Kidney (tissue), 14 donors: ENCODE data around the gene HDHD2. TPM values are rescaled to one million over a fixed set of nuclear protein-coding genes. Genes with fewer than 3 reads are reported as not detected.
"Not testable (repeated sequence)": the region's sequence is repeated elsewhere in the genome, so short reads cannot be mapped to it uniquely, and the experiment has no call there.

Experiments used
- DNase-seq, 5 donors: peaks; one replicate each; pipeline ENCODE4 v3.0.0-alpha.2; 2013 to 2020
- FAIRE-seq: peaks from 2 replicates; lab custom pipeline; 2012; peaks lifted over from hg19 to GRCh38; lab: Jason Lieb, UNC
- H3K27ac ChIP-seq, 2 donors: one replicate each; pipeline ENCODE4 v1.7.0; 2013; ENCODE audit warnings: low read depth in 2 of 2, low read length in 2 of 2, inconsistent platforms in 1 of 2
- H3K27me3 ChIP-seq: one replicate; pipeline ENCODE4 v1.7.1; 2013; ENCODE audit warnings: low read length, inconsistent platforms; ENCODE audit not compliant: control insufficient read depth, insufficient read depth
- H3K36me3 ChIP-seq, 3 donors: one replicate each; pipeline versions ENCODE4 v1.7.0 to v1.7.1; 2013; ENCODE audit warnings: low read length in 3 of 3, control low read depth in 1 of 3, inconsistent platforms in 1 of 3; ENCODE audit not compliant: insufficient read depth in 3 of 3, control insufficient read depth in 2 of 3
- H3K4me1 ChIP-seq, 3 donors: one replicate each; pipeline versions ENCODE4 v1.7.0 to v1.7.1; 2013; ENCODE audit warnings: low read length in 3 of 3, inconsistent platforms in 1 of 3, low read depth in 1 of 3; ENCODE audit not compliant: control insufficient read depth in 2 of 3, insufficient read depth in 2 of 3
- H3K4me3 ChIP-seq, 3 donors: one replicate each; pipeline versions ENCODE4 v1.7.0 to v1.8.1; 2013; ENCODE audit warnings: low read length in 3 of 3, control low read depth in 1 of 3, inconsistent platforms in 1 of 3
- H3K9ac ChIP-seq, 3 donors: one replicate each; pipeline versions ENCODE4 v1.7.0 to v1.7.1; 2013; ENCODE audit warnings: low read length in 3 of 3, control low read depth in 1 of 3, inconsistent platforms in 1 of 3
- H3K9me3 ChIP-seq, 3 donors: one replicate each; pipeline versions ENCODE4 v1.7.0 to v1.7.1; 2013; ENCODE audit warnings: low read length in 3 of 3, control low read depth in 1 of 3, inconsistent platforms in 1 of 3; ENCODE audit not compliant: control insufficient read depth in 2 of 3, insufficient read depth in 1 of 3
- CTCF ChIP-seq: IDR thresholded peaks from 3 replicates; pipeline ENCODE4 v1.5.1; 2012; ENCODE audit warnings: mild to moderate bottlenecking, moderate library complexity, borderline replicate concordance; ENCODE audit not compliant: insufficient read depth; ENCODE audit errors: extremely low read depth
- intact Hi-C: fragments of 100-400 bp; cut with DNase I; formaldehyde crosslinking; loops from one replicate; pipeline ENCODE4 v1.11.1; 2022
- polyA plus RNA-seq: library from polyadenylated mRNA; stranded (reverse); fragments of 350-450 nt; fragmentation: Illumina TruSeq; extraction: RNeasy Lipid Tissue Mini Kit (QIAGEN cat#74804); gene quantifications from one replicate; pipeline ENCODE4 v1.2.3, GENCODE V29; 2014; ENCODE audit warnings: low read depth, low replicate concordance; ENCODE audit not compliant: insufficient read depth
- total RNA-seq: library from RNA; stranded (reverse); fragmentation: NEBNext Ultra II Directional; extraction: Animal tissue kit (Norgen Biotek cat#: 25700); gene quantifications from one replicate; pipeline ENCODE4 v1.2.1, GENCODE V29; 2021
- donor health status: control.
- donor health status: control.
- donor health status: control.
- donor health status: control.
- donor health status: control.
- donor health status: DM: yes; HTN: yes; CAD: no.
- donor health status: Normal renal cell carcinoma (clear cell type).

HDHD2 gene
- total and polyA plus RNA-seq, 2 donors from 2014 or later = 41.0 to 46.2 TPM

DNA sequence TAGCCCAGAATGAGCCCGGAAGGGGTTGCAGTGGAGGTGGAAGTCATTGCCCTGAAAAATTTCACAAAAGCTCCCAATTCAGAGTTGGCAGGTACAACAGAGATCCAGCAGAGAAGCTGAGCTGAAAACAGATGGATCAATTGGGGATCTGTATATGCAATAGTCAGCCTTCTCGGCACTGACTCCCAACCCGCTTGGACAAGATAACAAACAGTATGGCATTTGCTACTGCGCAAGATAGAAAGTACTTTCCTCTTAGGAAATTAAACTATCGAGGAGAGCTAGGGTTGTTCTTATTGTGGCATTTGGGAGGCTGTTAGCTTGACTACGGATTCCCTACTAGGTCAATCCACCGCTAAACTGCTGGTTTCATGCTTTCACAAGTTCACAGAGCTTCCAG lies 37.4 kb upstream of the HDHD2 start:
- no peaks in the 10 kb centered on the region for H3K4me1 ChIP-seq
- no peak overlapping the region for H3K27ac ChIP-seq
- no peak overlapping the region for H3K9ac ChIP-seq
- no peak for DNase-seq
- intact Hi-C loops = no loop called here
- H3K4me3 ChIP-seq = no peak overlapping the region
- no peaks in the 10 kb centered on the region for H3K27me3 ChIP-seq
- FAIRE-seq = no peak
- no peak for TF ChIP-seq CTCF
- H3K36me3 ChIP-seq = no peaks in the 10 kb centered on the region
- H3K9me3 ChIP-seq = peaks cover 0 to 6% (median 0%) of the 10 kb centered on the region in 3 donors

DNA sequence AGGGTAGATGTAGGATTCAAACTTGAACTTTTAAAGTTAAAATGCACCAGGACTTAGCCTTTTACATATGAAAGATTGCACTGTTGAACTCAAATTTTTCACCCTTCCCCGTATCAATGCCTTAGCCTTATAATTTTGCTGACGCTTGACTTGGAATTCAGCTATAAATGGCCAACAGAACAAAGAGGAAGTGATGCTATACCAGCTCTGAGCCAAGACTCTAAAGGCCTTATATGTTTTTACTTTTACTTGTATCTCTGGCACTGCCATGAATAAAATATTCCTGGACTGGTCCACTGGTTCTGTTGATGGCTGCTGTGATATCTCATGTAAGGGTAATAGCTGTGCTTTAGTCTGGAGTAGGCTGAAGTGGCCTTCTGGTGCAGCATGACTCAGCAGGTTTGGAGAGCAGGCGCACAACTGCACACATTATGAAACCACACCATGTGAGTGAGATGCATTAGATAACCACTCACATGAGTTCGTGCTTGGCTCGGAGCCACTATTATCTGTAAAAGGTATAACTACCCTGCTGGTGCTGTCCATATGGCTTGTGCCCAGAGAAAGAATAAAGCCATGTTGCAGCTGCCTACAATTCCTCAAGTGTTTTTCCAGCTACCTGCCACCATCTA lies 34.2 kb upstream of the HDHD2 start:
- intact Hi-C loops = no loop called here
- Histone ChIP-seq H3K27ac (no peak overlapping the region), H3K4me3 (no peak overlapping the region), H3K27me3 (no peaks in the 10 kb centered on the region), H3K9me3 (peaks cover 0 to 6% (median 0%) of the 10 kb centered on the region in 3 donors), H3K36me3 (no peaks in the 10 kb centered on the region), H3K9ac (no peak overlapping the region), H3K4me1 (no peaks in the 10 kb centered on the region)
- no peak for DNase-seq
- FAIRE-seq = no peak
- TF ChIP-seq CTCF = no peak

- DNase-seq, H3K36me3 ChIP-seq, H3K4me3 ChIP-seq, FAIRE-seq, H3K27ac ChIP-seq, H3K9me3 ChIP-seq, H3K9ac ChIP-seq, intact Hi-C loops, H3K4me1 ChIP-seq, H3K27me3 ChIP-seq: not testable (repeated sequence)
Measured at GRCh38 chr18:47182156-47182555, 31.9 kb upstream of the HDHD2 start.

- no peak overlapping the region for H3K9ac ChIP-seq
- FAIRE-seq (no peak), DNase-seq (no peak)
- H3K4me3 ChIP-seq = no peak overlapping the region
- no peaks in the 10 kb centered on the region for H3K27me3 ChIP-seq
- peaks cover 0 to 6% (median 0%) of the 10 kb centered on the region in 3 donors for H3K9me3 ChIP-seq
- no peaks in the 10 kb centered on the region for H3K36me3 ChIP-seq
- intact Hi-C loops = no loop called here
- no peaks in the 10 kb centered on the region for H3K4me1 ChIP-seq
- no peak for TF ChIP-seq CTCF
- no peak overlapping the region for H3K27ac ChIP-seq
Measured at GRCh38 chr18:47180765-47181164, 30.5 kb upstream of the HDHD2 start.
